Keratinocyte (primary cell): ENCODE data around the gene LARGE1. TPM values are rescaled to one million over a fixed set of nuclear protein-coding genes. Genes with fewer than 3 reads are reported as not detected.

ENCODE experiments used
- DNase-seq: peaks from one replicate; pipeline ENCODE4 v3.0.0-alpha.2; 2011; ENCODE audit warnings: low read depth, missing footprints, low spot score
- FAIRE-seq: peaks from 2 replicates; lab custom pipeline; 2011; peaks lifted over from hg19 to GRCh38; lab: Jason Lieb, UNC
- H2AFZ ChIP-seq: 2 replicates; pipeline ENCODE4 v1.6.0; 2012; ENCODE audit warnings: low read length, control low read depth, inconsistent platforms; ENCODE audit not compliant: control insufficient read depth
- H3K27ac ChIP-seq: 2 replicates; pipeline ENCODE4 v1.5.1; 2011; ENCODE audit warnings: low read length; ENCODE audit not compliant: control insufficient read depth, insufficient read depth
- H3K27me3 ChIP-seq: 3 replicates; pipeline ENCODE4 v1.6.0; 2011; ENCODE audit warnings: low read length; ENCODE audit not compliant: control insufficient read depth, insufficient read depth; ENCODE audit errors: extremely low read depth
- H3K36me3 ChIP-seq, 2 experiments: 2 replicates in 1 of 2; 3 replicates in 1 of 2; pipeline ENCODE4 v1.5.1; 2011; ENCODE audit warnings: low read length in 2 of 2, mild to moderate bottlenecking in 1 of 2; ENCODE audit not compliant: control insufficient read depth in 2 of 2, insufficient read depth in 2 of 2; ENCODE audit errors: extremely low read depth in 1 of 2
- H3K4me1 ChIP-seq: 3 replicates; pipeline ENCODE4 v1.5.1; 2011; ENCODE audit warnings: low read length; ENCODE audit not compliant: control insufficient read depth, insufficient read depth; ENCODE audit errors: extremely low read depth
- H3K4me2 ChIP-seq: 3 replicates; pipeline ENCODE4 v1.6.0; 2011; ENCODE audit warnings: low read depth, low read length; ENCODE audit not compliant: control insufficient read depth, insufficient read depth; ENCODE audit errors: extremely low read depth
- H3K4me3 ChIP-seq, 3 experiments: fragments of 200-600 bp in 1 of 3; sonication (generic) in 1 of 3; 2 replicates in 2 of 3; 3 replicates in 1 of 3; pipeline ENCODE4 v1.5.1; 2011 to 2016; ENCODE audit warnings: low read length in 3 of 3, mild to moderate bottlenecking in 3 of 3, control low read depth in 2 of 3, inconsistent platforms in 1 of 3, low read depth in 1 of 3, mixed read lengths in 1 of 3, mixed run types in 1 of 3, moderate library complexity in 1 of 3; ENCODE audit not compliant: control insufficient read depth in 2 of 3, insufficient read depth in 2 of 3; ENCODE audit errors: extremely low read depth in 1 of 3
- H3K79me2 ChIP-seq: 2 replicates; pipeline ENCODE4 v1.6.0; 2012; ENCODE audit warnings: low read length; ENCODE audit not compliant: control insufficient read depth, insufficient read depth
- H3K9ac ChIP-seq: 3 replicates; pipeline ENCODE4 v1.6.0; 2011; ENCODE audit warnings: low read length; ENCODE audit not compliant: control insufficient read depth, insufficient read depth; ENCODE audit errors: extremely low read depth
- H3K9me1 ChIP-seq: 3 replicates; pipeline ENCODE4 v1.6.0; 2011; ENCODE audit warnings: low read length; ENCODE audit not compliant: control insufficient read depth, insufficient read depth; ENCODE audit errors: extremely low read depth
- H3K9me3 ChIP-seq: 2 replicates; pipeline ENCODE4 v1.5.1; 2012; ENCODE audit warnings: low read depth, low read length; ENCODE audit not compliant: control insufficient read depth
- H4K20me1 ChIP-seq: 3 replicates; pipeline ENCODE4 v1.6.0; 2011; ENCODE audit warnings: low read length; ENCODE audit not compliant: control insufficient read depth, insufficient read depth; ENCODE audit errors: extremely low read depth
- EZH2 ChIP-seq: IDR thresholded peaks from one replicate; pipeline ENCODE4 v1.6.1; 2012; ENCODE audit warnings: inconsistent platforms, mild to moderate bottlenecking, low read length, moderate library complexity
- dilution Hi-C: fragments of 300-500 bp; cut with MboI; formaldehyde crosslinking; loops from one replicate; pipeline ENCODE4 v1.7.0; 2020; ENCODE audit warnings: low sequenced_read_pairs; ENCODE audit not compliant: extremely low pct_ligation_motif_present
- polyA plus RNA-seq, 5 experiments: library from polyadenylated mRNA; depleted of rRNA in 3 of 5; stranded (reverse) in 3 of 5; stranded (forward) in 1 of 5; unstranded in 1 of 5; fragments of >200 nt; gene quantifications; 1 replicate in 1 of 5; 2 replicates in 3 of 5; 3 replicates in 1 of 5; pipeline versions ENCODE4 v1.2.1 to v1.2.3, GENCODE V29; 2011 to 2012; ENCODE audit warnings: missing spikeins in 2 of 5, low read depth in 1 of 5, low replicate concordance in 1 of 5
- TF ChIP-seq, protein P1 (sequence below), 3 experiments: IDR thresholded peaks in 1 of 3; conservative IDR thresholded peaks in 1 of 3; optimal IDR thresholded peaks in 1 of 3; 2 replicates in 2 of 3; 3 replicates in 1 of 3; pipeline versions ENCODE3 to v1.5.1; 2011; ENCODE audit warnings: low read length in 3 of 3, mild to moderate bottlenecking in 3 of 3, moderate library complexity in 2 of 3, control low read depth in 1 of 3, inconsistent platforms in 1 of 3; ENCODE audit not compliant: insufficient read depth in 2 of 3; ENCODE audit errors: extremely low read depth in 1 of 3

Gene LARGE1
- polyA plus RNA-seq, 1 donor (not counting 4 experiments of a cell fraction or from before 2014, with no cell fraction given), result 4.5 TPM

DNA sequence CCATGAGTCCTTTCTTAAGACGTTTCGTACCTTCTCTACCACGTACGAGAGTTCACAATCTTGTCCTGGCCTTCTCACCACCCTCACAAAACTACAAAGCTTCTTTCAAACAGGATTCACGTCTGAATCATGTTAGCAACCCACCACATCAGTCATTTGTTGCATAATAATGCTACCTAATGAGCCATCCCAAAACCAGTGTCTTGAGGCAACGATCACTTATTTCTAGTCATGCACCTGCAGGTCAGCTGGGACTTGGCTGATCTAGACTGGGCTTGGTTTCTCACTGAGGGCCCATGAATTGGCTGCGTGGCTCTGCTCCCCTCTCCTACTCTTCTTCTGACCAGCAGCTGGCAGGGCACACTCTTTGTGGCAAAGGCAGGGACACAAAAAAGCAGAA, 28.3 kb downstream of the LARGE1 start:
- no peaks in the 10 kb centered on the region for H3K79me2 ChIP-seq
- no peak overlapping the region for H2AFZ ChIP-seq
- dilution Hi-C loops, result no loop called here
- H3K36me3 ChIP-seq, result no peaks in the 10 kb centered on the region
- H3K9me1 ChIP-seq, result no peaks in the 10 kb centered on the region
- no peak for TF ChIP-seq EZH2
- TF ChIP-seq, protein P1, sequence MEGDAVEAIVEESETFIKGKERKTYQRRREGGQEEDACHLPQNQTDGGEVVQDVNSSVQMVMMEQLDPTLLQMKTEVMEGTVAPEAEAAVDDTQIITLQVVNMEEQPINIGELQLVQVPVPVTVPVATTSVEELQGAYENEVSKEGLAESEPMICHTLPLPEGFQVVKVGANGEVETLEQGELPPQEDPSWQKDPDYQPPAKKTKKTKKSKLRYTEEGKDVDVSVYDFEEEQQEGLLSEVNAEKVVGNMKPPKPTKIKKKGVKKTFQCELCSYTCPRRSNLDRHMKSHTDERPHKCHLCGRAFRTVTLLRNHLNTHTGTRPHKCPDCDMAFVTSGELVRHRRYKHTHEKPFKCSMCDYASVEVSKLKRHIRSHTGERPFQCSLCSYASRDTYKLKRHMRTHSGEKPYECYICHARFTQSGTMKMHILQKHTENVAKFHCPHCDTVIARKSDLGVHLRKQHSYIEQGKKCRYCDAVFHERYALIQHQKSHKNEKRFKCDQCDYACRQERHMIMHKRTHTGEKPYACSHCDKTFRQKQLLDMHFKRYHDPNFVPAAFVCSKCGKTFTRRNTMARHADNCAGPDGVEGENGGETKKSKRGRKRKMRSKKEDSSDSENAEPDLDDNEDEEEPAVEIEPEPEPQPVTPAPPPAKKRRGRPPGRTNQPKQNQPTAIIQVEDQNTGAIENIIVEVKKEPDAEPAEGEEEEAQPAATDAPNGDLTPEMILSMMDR (optimal IDR thresholded peaks at IDR 0.05 in 1 of 3, IDR thresholded peaks at IDR 0.05 in 1 of 3, conservative IDR thresholded peaks at IDR 0.05 in 1 of 3; ENCODE audit: extremely low read depth in 1 of 3, insufficient read depth in 2 of 3, low read length in 3 of 3), result no peak
- no peaks in the 10 kb centered on the region for H3K4me1 ChIP-seq
- H3K27ac ChIP-seq, result no peak overlapping the region
- H3K9me3 ChIP-seq, result no peaks in the 10 kb centered on the region
- no peaks in the 10 kb centered on the region for H4K20me1 ChIP-seq
- no peak for FAIRE-seq
- no peak overlapping the region for H3K9ac ChIP-seq
- no peak overlapping the region for H3K4me3 ChIP-seq
- DNase-seq, result no peak
- H3K27me3 ChIP-seq, result no peaks in the 10 kb centered on the region
- no peak overlapping the region for H3K4me2 ChIP-seq

DNA sequence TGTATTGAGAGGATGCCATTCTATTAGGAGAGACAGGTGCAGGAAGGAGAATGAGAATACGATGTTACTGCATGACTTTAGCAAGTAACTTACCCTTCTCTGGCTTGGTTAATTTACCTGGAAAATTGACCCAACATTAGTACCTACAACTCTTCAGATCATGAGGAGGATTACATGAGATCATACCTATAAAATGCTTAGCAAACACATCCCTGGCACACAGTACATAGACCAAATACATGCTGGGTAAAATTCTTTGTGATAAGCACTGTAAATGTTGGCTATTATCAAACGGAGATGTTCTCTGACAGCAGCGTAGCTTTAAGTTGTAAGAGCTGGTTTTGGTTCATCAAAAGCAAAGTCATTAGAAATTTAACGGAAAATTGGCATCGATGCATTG, 28.8 kb downstream of the LARGE1 start:
- H3K79me2 ChIP-seq, result no peaks in the 10 kb centered on the region
- TF ChIP-seq, protein P1 (optimal IDR thresholded peaks at IDR 0.05 in 1 of 3, IDR thresholded peaks at IDR 0.05 in 1 of 3, conservative IDR thresholded peaks at IDR 0.05 in 1 of 3; ENCODE audit: extremely low read depth in 1 of 3, insufficient read depth in 2 of 3, low read length in 3 of 3), result no peak
- no peak for TF ChIP-seq EZH2
- H3K4me3 ChIP-seq, result no peak overlapping the region
- dilution Hi-C loops, result no loop called here
- no peak overlapping the region for H3K4me2 ChIP-seq
- FAIRE-seq (no peak), DNase-seq (no peak)
- H3K9me1 ChIP-seq, result no peaks in the 10 kb centered on the region
- H3K27me3 ChIP-seq, result no peaks in the 10 kb centered on the region
- H3K36me3 ChIP-seq, result no peaks in the 10 kb centered on the region
- H3K9me3 ChIP-seq, result no peaks in the 10 kb centered on the region
- H2AFZ ChIP-seq, result no peak overlapping the region
- no peak overlapping the region for H3K9ac ChIP-seq
- H3K27ac ChIP-seq, result no peak overlapping the region
- no peaks in the 10 kb centered on the region for H3K4me1 ChIP-seq
- no peaks in the 10 kb centered on the region for H4K20me1 ChIP-seq
